Measurements from ENCODE around the gene NISCH. TPM values are rescaled to one million over a fixed set of nuclear protein-coding genes. Genes with fewer than 3 reads are reported as not detected.

NISCH gene
- total and polyA plus RNA-seq, 2 experiments from 2014 or later = 18.4 to 76.4 TPM

DNA sequence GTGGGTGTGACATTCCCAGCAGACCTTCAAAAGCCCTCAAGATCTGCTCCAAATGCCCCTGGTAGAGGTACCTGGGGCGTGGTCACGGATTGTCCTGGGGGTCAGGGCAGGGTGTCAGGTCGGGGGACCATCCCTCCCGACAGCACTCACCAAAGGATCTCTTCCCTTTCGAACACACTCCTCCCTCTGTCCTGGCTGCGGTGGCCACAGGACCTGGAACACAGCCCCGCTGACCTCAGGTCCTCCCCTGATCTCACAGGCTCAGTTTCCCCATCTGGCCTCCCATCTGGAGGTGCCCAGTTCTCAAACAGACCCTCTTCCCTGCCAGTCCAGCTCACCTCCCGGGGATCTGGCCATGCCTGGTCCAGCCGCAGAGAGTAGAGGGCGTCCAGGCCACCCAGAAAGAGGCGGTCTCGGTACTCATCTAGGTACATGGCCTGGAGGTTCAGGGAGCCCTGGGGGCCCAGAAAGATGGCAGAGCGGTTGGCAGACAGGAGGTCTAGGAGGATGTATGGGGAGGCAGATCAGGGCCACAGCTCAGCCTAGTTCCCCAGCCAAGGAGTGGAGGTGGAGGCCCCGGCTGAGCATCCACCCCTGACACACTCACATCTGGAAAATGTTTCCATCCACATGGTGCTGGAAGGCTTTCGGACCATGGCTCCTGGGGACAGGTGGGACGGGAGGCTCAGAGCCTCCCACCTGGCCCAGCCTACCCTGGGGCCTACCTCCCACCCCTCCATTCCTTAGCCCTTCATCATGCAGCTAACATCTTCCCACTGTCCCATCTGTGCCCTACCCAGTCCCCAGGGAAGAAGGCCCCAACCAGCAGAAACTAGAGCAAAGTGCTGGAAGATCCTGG is 12.8 kb upstream of the NISCH start:
- H2AFZ ChIP-seq = no peak overlapping the region
- H3F3A ChIP-seq (replicated peaks; ENCODE audit: low read depth) = no peaks in the 10 kb centered on the region
- H3K79me2 ChIP-seq (replicated peaks; ENCODE audit: insufficient read depth) = no peaks in the 10 kb centered on the region
- peaks cover 12% of the 10 kb centered on the region; the same call in 2 of the 3 replicates for H3K4me1 Mint-ChIP-seq
- no peaks in the 10 kb centered on the region for H3K27me3 ChIP-seq (ENCODE audit: insufficient read depth)
- ATAC-seq (no peak), DNase-seq (ENCODE audit: low spot score) (no peak)
- H3K4me3 ChIP-seq = no peak overlapping the region
- peaks cover 9% of the 10 kb centered on the region for H3K27me3 Mint-ChIP-seq (ENCODE audit: insufficient read depth, low read depth, poor library complexity)
- no peak overlapping the region for H3K4me3 Mint-ChIP-seq
- TF ChIP-seq POLR2AphosphoS5 (IDR thresholded peaks at IDR 0.05; ENCODE audit: low read depth) (no peak), ZNF462 (CRISPR knock-in tag; IDR thresholded peaks at IDR 0.05) (no peak), NANOG (IDR thresholded peaks at IDR 0.05; ENCODE audit: borderline replicate concordance) (no peak), ZNF331 (CRISPR knock-in tag; IDR thresholded peaks at IDR 0.05; ENCODE audit: low read depth) (no peak), EZH2phosphoT487 (IDR thresholded peaks at IDR 0.05; ENCODE audit: unreplicated experiment) (no peak), CREB1 (CRISPR knock-in tag; IDR thresholded peaks at IDR 0.05; ENCODE audit: low read depth) (no peak), JUNB (IDR thresholded peaks at IDR 0.05; ENCODE audit: unreplicated experiment) (no peak), ZNF114 (CRISPR knock-in tag; IDR thresholded peaks at IDR 0.05) (no peak), STAT1 (IDR thresholded peaks at IDR 0.05; ENCODE audit: unreplicated experiment) (no peak), EZH2 (IDR thresholded peaks at IDR 0.05; ENCODE audit: low read depth, unreplicated experiment) (no peak), ETS1 (IDR thresholded peaks at IDR 0.05) (no peak)
- TF ChIP-seq, protein P1, sequence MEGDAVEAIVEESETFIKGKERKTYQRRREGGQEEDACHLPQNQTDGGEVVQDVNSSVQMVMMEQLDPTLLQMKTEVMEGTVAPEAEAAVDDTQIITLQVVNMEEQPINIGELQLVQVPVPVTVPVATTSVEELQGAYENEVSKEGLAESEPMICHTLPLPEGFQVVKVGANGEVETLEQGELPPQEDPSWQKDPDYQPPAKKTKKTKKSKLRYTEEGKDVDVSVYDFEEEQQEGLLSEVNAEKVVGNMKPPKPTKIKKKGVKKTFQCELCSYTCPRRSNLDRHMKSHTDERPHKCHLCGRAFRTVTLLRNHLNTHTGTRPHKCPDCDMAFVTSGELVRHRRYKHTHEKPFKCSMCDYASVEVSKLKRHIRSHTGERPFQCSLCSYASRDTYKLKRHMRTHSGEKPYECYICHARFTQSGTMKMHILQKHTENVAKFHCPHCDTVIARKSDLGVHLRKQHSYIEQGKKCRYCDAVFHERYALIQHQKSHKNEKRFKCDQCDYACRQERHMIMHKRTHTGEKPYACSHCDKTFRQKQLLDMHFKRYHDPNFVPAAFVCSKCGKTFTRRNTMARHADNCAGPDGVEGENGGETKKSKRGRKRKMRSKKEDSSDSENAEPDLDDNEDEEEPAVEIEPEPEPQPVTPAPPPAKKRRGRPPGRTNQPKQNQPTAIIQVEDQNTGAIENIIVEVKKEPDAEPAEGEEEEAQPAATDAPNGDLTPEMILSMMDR (conservative IDR thresholded peaks at IDR 0.05; ENCODE audit: low read depth in 2 of 2) = no peak
- TF ChIP-seq, protein P2, sequence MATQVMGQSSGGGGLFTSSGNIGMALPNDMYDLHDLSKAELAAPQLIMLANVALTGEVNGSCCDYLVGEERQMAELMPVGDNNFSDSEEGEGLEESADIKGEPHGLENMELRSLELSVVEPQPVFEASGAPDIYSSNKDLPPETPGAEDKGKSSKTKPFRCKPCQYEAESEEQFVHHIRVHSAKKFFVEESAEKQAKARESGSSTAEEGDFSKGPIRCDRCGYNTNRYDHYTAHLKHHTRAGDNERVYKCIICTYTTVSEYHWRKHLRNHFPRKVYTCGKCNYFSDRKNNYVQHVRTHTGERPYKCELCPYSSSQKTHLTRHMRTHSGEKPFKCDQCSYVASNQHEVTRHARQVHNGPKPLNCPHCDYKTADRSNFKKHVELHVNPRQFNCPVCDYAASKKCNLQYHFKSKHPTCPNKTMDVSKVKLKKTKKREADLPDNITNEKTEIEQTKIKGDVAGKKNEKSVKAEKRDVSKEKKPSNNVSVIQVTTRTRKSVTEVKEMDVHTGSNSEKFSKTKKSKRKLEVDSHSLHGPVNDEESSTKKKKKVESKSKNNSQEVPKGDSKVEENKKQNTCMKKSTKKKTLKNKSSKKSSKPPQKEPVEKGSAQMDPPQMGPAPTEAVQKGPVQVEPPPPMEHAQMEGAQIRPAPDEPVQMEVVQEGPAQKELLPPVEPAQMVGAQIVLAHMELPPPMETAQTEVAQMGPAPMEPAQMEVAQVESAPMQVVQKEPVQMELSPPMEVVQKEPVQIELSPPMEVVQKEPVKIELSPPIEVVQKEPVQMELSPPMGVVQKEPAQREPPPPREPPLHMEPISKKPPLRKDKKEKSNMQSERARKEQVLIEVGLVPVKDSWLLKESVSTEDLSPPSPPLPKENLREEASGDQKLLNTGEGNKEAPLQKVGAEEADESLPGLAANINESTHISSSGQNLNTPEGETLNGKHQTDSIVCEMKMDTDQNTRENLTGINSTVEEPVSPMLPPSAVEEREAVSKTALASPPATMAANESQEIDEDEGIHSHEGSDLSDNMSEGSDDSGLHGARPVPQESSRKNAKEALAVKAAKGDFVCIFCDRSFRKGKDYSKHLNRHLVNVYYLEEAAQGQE (IDR thresholded peaks at IDR 0.05; ENCODE audit: unreplicated experiment) = no peak
- H3K4me1 ChIP-seq (ENCODE audit: insufficient read depth) = no peaks in the 10 kb centered on the region
- no peaks in the 10 kb centered on the region for H3K9me3 Mint-ChIP-seq
- no peak overlapping the region for H3K4me2 ChIP-seq
- no peaks in the 10 kb centered on the region; the same call in 2 of the 3 replicates for H3K36me3 Mint-ChIP-seq (ENCODE audit: low read depth)
- H4K20me1 ChIP-seq (replicated peaks; ENCODE audit: insufficient read depth) = no peaks in the 10 kb centered on the region
- H3K27ac ChIP-seq (ENCODE audit: low read depth) = no peak overlapping the region
- H3K27ac Mint-ChIP-seq = no peak overlapping the region
- no peaks in the 10 kb centered on the region for H3K36me3 ChIP-seq (ENCODE audit: insufficient read depth)
- peaks cover 8% of the 10 kb centered on the region; the same call in 1 of the 2 replicates for H3K9me2 ChIP-seq (ENCODE audit: insufficient read depth)

Data from GM23338 (cell line).